ENCODE results near the gene IWS1. TPM values are rescaled to one million over a fixed set of nuclear protein-coding genes. Genes with fewer than 3 reads are reported as not detected.

The IWS1 gene
- total RNA-seq, 1 donor from 2014 or later, result 47.9 TPM

DNA sequence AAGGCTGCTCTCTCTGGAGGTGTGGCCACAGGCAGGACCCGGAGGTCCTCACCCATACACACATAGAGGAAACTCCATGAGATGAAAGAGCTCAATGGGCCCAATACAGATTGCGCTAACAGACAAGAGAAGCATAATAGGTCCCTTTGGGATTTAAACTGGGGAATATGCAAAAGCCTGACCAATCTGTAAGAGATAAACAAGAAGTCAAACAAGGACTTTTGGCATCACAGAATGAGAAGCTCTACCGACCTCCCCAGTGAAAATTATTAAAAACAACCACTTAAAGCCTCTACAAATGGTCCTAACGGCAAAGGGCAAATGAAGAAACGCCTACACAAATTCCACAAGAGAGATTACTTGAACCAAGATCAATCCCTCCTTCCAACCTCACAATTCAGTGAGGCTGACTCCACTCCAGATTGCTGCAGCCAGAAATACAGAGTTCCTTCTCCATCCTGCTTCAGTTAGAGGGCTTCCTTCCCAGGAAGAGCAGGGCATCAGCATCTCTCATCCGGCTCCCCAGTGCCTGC lies 10.8 kb downstream of the IWS1 start:
- Mint-ChIP-seq H3K27ac (no peak overlapping the region), H3K36me3 (peaks cover 18% of the 10 kb centered on the region), H3K4me1 (peaks cover 2% of the 10 kb centered on the region), H3K9me3 (peaks cover 4% of the 10 kb centered on the region), H3K27me3 (ENCODE audit: low read depth) (no peaks in the 10 kb centered on the region), H3K4me3 (no peak overlapping the region)
- no peak for DNase-seq (ENCODE audit: low spot score in 2 of 2, unreplicated experiment in 2 of 2)
- TF ChIP-seq, protein P1, sequence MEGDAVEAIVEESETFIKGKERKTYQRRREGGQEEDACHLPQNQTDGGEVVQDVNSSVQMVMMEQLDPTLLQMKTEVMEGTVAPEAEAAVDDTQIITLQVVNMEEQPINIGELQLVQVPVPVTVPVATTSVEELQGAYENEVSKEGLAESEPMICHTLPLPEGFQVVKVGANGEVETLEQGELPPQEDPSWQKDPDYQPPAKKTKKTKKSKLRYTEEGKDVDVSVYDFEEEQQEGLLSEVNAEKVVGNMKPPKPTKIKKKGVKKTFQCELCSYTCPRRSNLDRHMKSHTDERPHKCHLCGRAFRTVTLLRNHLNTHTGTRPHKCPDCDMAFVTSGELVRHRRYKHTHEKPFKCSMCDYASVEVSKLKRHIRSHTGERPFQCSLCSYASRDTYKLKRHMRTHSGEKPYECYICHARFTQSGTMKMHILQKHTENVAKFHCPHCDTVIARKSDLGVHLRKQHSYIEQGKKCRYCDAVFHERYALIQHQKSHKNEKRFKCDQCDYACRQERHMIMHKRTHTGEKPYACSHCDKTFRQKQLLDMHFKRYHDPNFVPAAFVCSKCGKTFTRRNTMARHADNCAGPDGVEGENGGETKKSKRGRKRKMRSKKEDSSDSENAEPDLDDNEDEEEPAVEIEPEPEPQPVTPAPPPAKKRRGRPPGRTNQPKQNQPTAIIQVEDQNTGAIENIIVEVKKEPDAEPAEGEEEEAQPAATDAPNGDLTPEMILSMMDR (IDR thresholded peaks at IDR 0.05; ENCODE audit: unreplicated experiment), result no peak

DNA sequence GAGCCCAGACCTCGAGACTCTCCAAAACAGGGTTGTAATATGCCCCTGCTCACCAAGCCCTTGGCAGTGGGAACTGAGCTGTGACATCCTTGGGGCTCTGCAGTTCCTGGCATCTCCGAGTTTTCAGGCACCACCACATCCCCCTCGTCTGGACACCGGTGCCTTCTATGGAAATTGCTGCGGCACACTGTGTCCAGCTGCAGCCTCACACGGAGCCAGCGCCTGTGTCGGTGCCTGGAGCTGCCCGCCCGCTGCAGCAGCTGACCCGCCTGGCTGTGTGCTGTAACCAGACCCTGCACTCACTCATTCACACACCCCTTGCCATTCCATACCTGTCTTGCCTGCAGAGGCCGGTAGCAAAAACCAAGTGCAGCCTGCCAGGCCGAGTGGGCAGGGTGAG lies 11.8 kb downstream of the IWS1 start:
- H3K36me3 Mint-ChIP-seq, result peaks cover 18% of the 10 kb centered on the region

DNA sequence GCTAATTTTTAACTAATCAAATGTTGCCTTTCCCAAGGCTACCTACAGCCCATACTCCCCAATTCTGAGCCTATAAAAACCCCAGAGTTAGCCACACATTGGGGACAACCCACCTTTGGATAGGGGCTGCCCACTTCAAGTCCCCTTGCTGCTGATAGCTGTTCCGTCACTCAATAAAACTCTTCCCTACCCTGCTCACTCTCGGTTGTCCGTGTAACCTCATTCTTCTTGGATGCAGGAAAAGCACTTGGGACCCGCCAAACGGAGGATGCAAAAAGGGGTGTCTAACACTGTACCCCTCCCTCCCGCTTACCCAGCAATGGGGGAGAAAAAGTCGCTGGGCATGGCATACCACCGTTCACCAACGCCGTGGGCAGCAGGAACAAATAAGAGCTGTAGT lies 12.2 kb downstream of the IWS1 start:
- H3K36me3 Mint-ChIP-seq, result peaks cover 18% of the 10 kb centered on the region
- peaks cover 4% of the 10 kb centered on the region for H3K9me3 Mint-ChIP-seq
- no peak for DNase-seq (ENCODE audit: low spot score in 2 of 2, unreplicated experiment in 2 of 2)
- H3K4me3 Mint-ChIP-seq, result no peak overlapping the region
- no peaks in the 10 kb centered on the region for H3K27me3 Mint-ChIP-seq (ENCODE audit: low read depth)
- TF ChIP-seq, protein P1 (IDR thresholded peaks at IDR 0.05; ENCODE audit: unreplicated experiment), result no peak
- peak overlapping the region; percentile 11 for H3K27ac Mint-ChIP-seq
- H3K4me1 Mint-ChIP-seq, result peaks cover 2% of the 10 kb centered on the region

More for the DNA sequence above, 11.8 kb downstream of the IWS1 start:
- H3K27ac Mint-ChIP-seq, result no peak overlapping the region
- H3K27me3 Mint-ChIP-seq (ENCODE audit: low read depth), result no peaks in the 10 kb centered on the region
- no peak for DNase-seq (ENCODE audit: low spot score in 2 of 2, unreplicated experiment in 2 of 2)
- TF ChIP-seq, protein P1 (IDR thresholded peaks at IDR 0.05; ENCODE audit: unreplicated experiment), result no peak
- H3K4me3 Mint-ChIP-seq, result no peak overlapping the region
- peaks cover 2% of the 10 kb centered on the region for H3K4me1 Mint-ChIP-seq
- peaks cover 4% of the 10 kb centered on the region for H3K9me3 Mint-ChIP-seq

DNA sequence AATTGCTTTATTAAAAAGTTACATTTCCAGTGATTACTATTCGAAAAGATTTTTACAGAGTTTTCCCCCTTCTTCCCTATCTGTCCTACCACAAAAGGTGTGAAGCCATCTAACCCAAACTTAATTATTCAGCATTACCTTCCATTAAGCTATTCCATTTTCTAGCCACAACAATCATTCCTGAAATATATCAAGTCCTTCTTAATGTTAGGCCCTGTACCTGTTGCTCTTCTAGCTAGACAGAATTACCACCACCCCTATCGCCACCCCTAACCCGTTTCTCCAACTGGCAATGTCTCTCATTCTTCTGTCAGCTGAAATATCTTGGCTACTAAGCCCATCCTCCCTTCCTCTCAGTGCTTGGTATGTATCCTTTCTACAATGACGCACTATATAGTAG lies 13.9 kb downstream of the IWS1 start:
- H3K27ac Mint-ChIP-seq, result no peak overlapping the region
- peaks cover 10% of the 10 kb centered on the region for H3K36me3 Mint-ChIP-seq
- H3K9me3 Mint-ChIP-seq, result peaks cover 3% of the 10 kb centered on the region
- H3K4me3 Mint-ChIP-seq, result no peak overlapping the region
- DNase-seq (ENCODE audit: low spot score in 2 of 2, unreplicated experiment in 2 of 2), result no peak
- TF ChIP-seq, protein P1 (IDR thresholded peaks at IDR 0.05; ENCODE audit: unreplicated experiment), result no peak
- H3K4me1 Mint-ChIP-seq, result peaks cover 15% of the 10 kb centered on the region
- H3K27me3 Mint-ChIP-seq (ENCODE audit: low read depth), result no peaks in the 10 kb centered on the region

DNA sequence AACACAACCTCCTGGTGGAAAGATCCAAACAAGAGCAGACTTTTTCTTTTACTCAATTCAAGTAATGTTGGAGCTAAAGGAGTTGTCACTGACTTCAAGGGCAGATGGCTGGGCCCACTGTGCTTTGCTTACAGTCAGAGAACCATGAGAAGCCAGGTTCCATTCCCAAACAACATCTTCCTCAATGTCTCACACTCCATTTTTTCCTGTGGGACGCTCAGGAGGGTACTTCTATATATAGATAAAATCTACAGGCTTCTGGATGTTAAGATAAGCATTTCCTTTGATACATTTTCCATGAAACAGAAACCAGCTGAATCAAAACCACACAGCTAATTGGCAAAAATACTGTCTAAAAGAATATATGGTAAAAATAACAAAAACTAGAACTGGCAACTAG lies 14.4 kb downstream of the IWS1 start:
- DNase-seq (ENCODE audit: low spot score in 2 of 2, unreplicated experiment in 2 of 2), result no peak
- Mint-ChIP-seq H3K36me3 (peaks cover 6% of the 10 kb centered on the region), H3K27me3 (ENCODE audit: low read depth) (no peaks in the 10 kb centered on the region), H3K27ac (peak overlapping the region; percentile 35), H3K4me1 (peaks cover 15% of the 10 kb centered on the region), H3K4me3 (no peak overlapping the region), H3K9me3 (no peaks in the 10 kb centered on the region)
- TF ChIP-seq, protein P1 (IDR thresholded peaks at IDR 0.05; ENCODE audit: unreplicated experiment), result no peak
